Smooth muscle cell (in vitro differentiated cells): ENCODE data around the gene ANTXR2. TPM values are rescaled to one million over a fixed set of nuclear protein-coding genes. Genes with fewer than 3 reads are reported as not detected.

Source experiments
- DNase-seq: peaks from one replicate; lab custom pipeline; 2025; ENCODE audit not compliant: unreplicated experiment; lab: John Stamatoyannopoulos, UW
- H2AFZ ChIP-seq: fragments of 200-600 bp; sonication (generic); 2 replicates; pipeline ENCODE4 v1.6.0; 2016; ENCODE audit warnings: antibody characterized with exemption, low read depth, mild to moderate bottlenecking
- H3F3A ChIP-seq: fragments of 200-600 bp; sonication (generic); 2 replicates; pipeline ENCODE4 v1.6.0; 2017; ENCODE audit warnings: antibody characterized with exemption, low read depth
- H3K27ac ChIP-seq: fragments of 200-600 bp; sonication (generic); 2 replicates; pipeline ENCODE4 v1.5.1; 2016; ENCODE audit warnings: low read depth, mild to moderate bottlenecking
- H3K27me3 ChIP-seq: fragments of 200-600 bp; sonication (generic); 2 replicates; pipeline ENCODE4 v1.6.1; 2016; ENCODE audit warnings: low read depth, mild to moderate bottlenecking
- H3K36me3 ChIP-seq: fragments of 200-600 bp; sonication (generic); 2 replicates; pipeline ENCODE4 v1.5.1; 2016; ENCODE audit warnings: low read depth
- H3K4me1 ChIP-seq: fragments of 200-600 bp; sonication (generic); 2 replicates; pipeline ENCODE4 v1.5.1; 2016; ENCODE audit warnings: low read depth
- H3K4me2 ChIP-seq: fragments of 200-600 bp; sonication (generic); 2 replicates; pipeline ENCODE4 v1.6.0; 2016; ENCODE audit warnings: mild to moderate bottlenecking
- H3K4me3 ChIP-seq: fragments of 200-600 bp; sonication (generic); 2 replicates; pipeline ENCODE4 v1.5.1; 2016; ENCODE audit warnings: mild to moderate bottlenecking
- H3K79me2 ChIP-seq: fragments of 200-600 bp; sonication (generic); 2 replicates; pipeline ENCODE4 v1.6.0; 2016; ENCODE audit warnings: low read depth, mild to moderate bottlenecking
- H3K9ac ChIP-seq: fragments of 200-600 bp; sonication (generic); 2 replicates; pipeline ENCODE4 v1.6.0; 2016; ENCODE audit warnings: low read depth
- H3K9me3 ChIP-seq: fragments of 200-600 bp; sonication (generic); replicated peaks from 2 replicates; pipeline ENCODE4 v1.5.1; 2016; ENCODE audit warnings: low read depth
- H4K20me1 ChIP-seq: fragments of 200-600 bp; sonication (generic); 2 replicates; pipeline ENCODE4 v1.6.0; 2016; ENCODE audit warnings: low read depth
- CTCF ChIP-seq: fragments of 200-600 bp; sonication (generic); IDR thresholded peaks from 2 replicates; pipeline ENCODE4 v1.5.1; 2017; ENCODE audit warnings: borderline replicate concordance, mild to moderate bottlenecking, antibody characterized with exemption; ENCODE audit not compliant: insufficient read depth, poor library complexity, severe bottlenecking
- WGBS: methylation state at CpG from one replicate; pipeline ENCODE4 v1.1.7; 2016; ENCODE audit warnings: low lambda C conversion rate; 5-methylcytosine and 5-hydroxymethylcytosine counted together
- polyA plus RNA-seq: library from polyadenylated mRNA; unstranded; fragments of >200 nt; fragmentation: Nextera tagmentation; extraction: Ambion mirVana; gene quantifications from 2 replicates; pipeline ENCODE4 v1.2.1, GENCODE V29; 2016
- total RNA-seq: library from RNA; depleted of rRNA; stranded (reverse); fragments of >200 nt; gene quantifications from 2 replicates; pipeline ENCODE4 v1.2.3, GENCODE V29; 2014

Gene ANTXR2
- total and polyA plus RNA-seq, 2 experiments from 2014 or later, result 67.6 to 74.5 TPM

GRCh38 chr4:80011636-80012236 is 61.3 kb downstream of the ANTXR2 start:
- peak overlapping the region; percentile 68 for H3K27ac ChIP-seq
- H3K36me3 ChIP-seq, result no peaks in the 10 kb centered on the region
- H3K79me2 ChIP-seq, result no peaks in the 10 kb centered on the region
- H3K9ac ChIP-seq, result no peak overlapping the region
- DNase-seq, result no peak
- H3K4me1 ChIP-seq, result peaks cover 25% of the 10 kb centered on the region
- no peak overlapping the region for H3K4me3 ChIP-seq
- peaks cover 7% of the 10 kb centered on the region for H3F3A ChIP-seq
- no peak for TF ChIP-seq CTCF
- peak overlapping the region; percentile 55 for H3K4me2 ChIP-seq
- H3K9me3 ChIP-seq, result no peaks in the 10 kb centered on the region
- WGBS, result 33% methylated on average over 3 of the region's 3 CpGs
- no peaks in the 10 kb centered on the region for H3K27me3 ChIP-seq
- no peak overlapping the region for H2AFZ ChIP-seq
- no peaks in the 10 kb centered on the region for H4K20me1 ChIP-seq

GRCh38 chr4:80010316-80010715 is 62.7 kb downstream of the ANTXR2 start:
- Histone ChIP-seq H4K20me1 (no peaks in the 10 kb centered on the region), H3K27me3 (no peaks in the 10 kb centered on the region), H3K4me2 (no peak overlapping the region), H3K9ac (no peak overlapping the region), H3K36me3 (no peaks in the 10 kb centered on the region), H3K9me3 (no peaks in the 10 kb centered on the region), H3K79me2 (no peaks in the 10 kb centered on the region), H3K4me1 (peaks cover 26% of the 10 kb centered on the region), H3F3A (peaks cover 7% of the 10 kb centered on the region), H3K27ac (no peak overlapping the region), H3K4me3 (no peak overlapping the region), H2AFZ (no peak overlapping the region)
- no peak for DNase-seq
- TF ChIP-seq CTCF, result no peak

- no peak for DNase-seq
- no peak for TF ChIP-seq CTCF
- H3K4me3 ChIP-seq, result no peak overlapping the region
- no peaks in the 10 kb centered on the region for H3K79me2 ChIP-seq
- peaks cover 2% of the 10 kb centered on the region for H3K36me3 ChIP-seq
- no peak overlapping the region for H2AFZ ChIP-seq
- H3K4me1 ChIP-seq, result peaks cover 26% of the 10 kb centered on the region
- no peak overlapping the region for H3K4me2 ChIP-seq
- H3K9ac ChIP-seq, result no peak overlapping the region
- peaks cover 2% of the 10 kb centered on the region for H3K9me3 ChIP-seq
- no peaks in the 10 kb centered on the region for H3K27me3 ChIP-seq
- peaks cover 7% of the 10 kb centered on the region for H3F3A ChIP-seq
- no peak overlapping the region for H3K27ac ChIP-seq
- H4K20me1 ChIP-seq, result no peaks in the 10 kb centered on the region
Measured at GRCh38 chr4:80009806-80010205, 63.2 kb downstream of the ANTXR2 start.

- WGBS, result 0% methylated on average over 1 of the region's 1 CpG
- H3F3A ChIP-seq, result peaks cover 7% of the 10 kb centered on the region
- no peak overlapping the region for H2AFZ ChIP-seq
- H3K27me3 ChIP-seq, result no peaks in the 10 kb centered on the region
- H3K4me1 ChIP-seq, result peaks cover 26% of the 10 kb centered on the region
- DNase-seq, result no peak
- no peak overlapping the region for H3K4me3 ChIP-seq
- no peak overlapping the region for H3K9ac ChIP-seq
- no peaks in the 10 kb centered on the region for H4K20me1 ChIP-seq
- peaks cover 9% of the 10 kb centered on the region for H3K36me3 ChIP-seq
- no peak overlapping the region for H3K27ac ChIP-seq
- peak overlapping the region; percentile 25 for H3K4me2 ChIP-seq
- H3K9me3 ChIP-seq, result peaks cover 9% of the 10 kb centered on the region
- TF ChIP-seq CTCF, result no peak
- H3K79me2 ChIP-seq, result no peaks in the 10 kb centered on the region
Measured at GRCh38 chr4:80008971-80009370, 64.1 kb downstream of the ANTXR2 start.
